Aorta (tissue), 4 donors: ENCODE measurements around the gene VPS4B. TPM values are rescaled to one million over a fixed set of nuclear protein-coding genes. Genes with fewer than 3 reads are reported as not detected.

Experiments used
- polyA plus RNA-seq, 2 donors: library from polyadenylated mRNA; stranded (reverse); fragments of 200-250 nt; gene quantifications; one replicate each; pipeline ENCODE4 v1.2.3, GENCODE V29; 2013
- total RNA-seq, 2 donors: library from RNA; stranded (reverse); fragmentation: NEBNext Ultra II Directional; extraction: Animal tissue kit (Norgen Biotek cat#: 25700); gene quantifications; one replicate each; pipeline ENCODE4 v1.2.1, GENCODE V29; 2021
- donor health status: healthy with polysubstance abuse.
- donor health status: Bipolar disorder and iron deficiency.
- donor health status: DM: no; HTN: no; CAD: no.
- donor health status: DM: yes; HTN: yes; CAD: no.

The VPS4B gene
- total and polyA plus RNA-seq, 4 donors: 22.3 to 58.3 (median 39.8) TPM

Other genes starting within 250 kb of the VPS4B start
- 10 to 100 TPM; 23.7 to 25.4 TPM for gene BCL2, start 102.7 kb downstream of the VPS4B start, total RNA-seq
- 1 to 10 TPM; 2.6 to 4.3 TPM for gene BCL2, start 102.7 kb downstream of the VPS4B start, polyA plus RNA-seq
- gene KDSR, start 55.3 kb downstream of the VPS4B start, total RNA-seq: 10 to 100 TPM; 74.3 to 91.0 TPM
- 10 to 100 TPM; 24.4 to 26.6 TPM for gene KDSR, start 55.3 kb downstream of the VPS4B start, polyA plus RNA-seq
- not detected for gene SERPINB5, start 54.5 kb upstream of the VPS4B start, total RNA-seq
- gene SERPINB5, start 54.5 kb upstream of the VPS4B start, polyA plus RNA-seq: 1 to 10 TPM in 1 of 2 donors, under 1 TPM in 1; 0.10 to 2.3 TPM
- gene SERPINB12, start 119.9 kb upstream of the VPS4B start, total RNA-seq: not detected
- gene SERPINB12, start 119.9 kb upstream of the VPS4B start, polyA plus RNA-seq: not detected
- not detected for gene SERPINB13, start 164.9 kb upstream of the VPS4B start, total RNA-seq
- gene SERPINB13, start 164.9 kb upstream of the VPS4B start, polyA plus RNA-seq: under 1 TPM in 1 of 2 donors, not detected in 1; 0.15 TPM
- gene SERPINB4, start 221.8 kb upstream of the VPS4B start, total RNA-seq: not detected
- under 1 TPM in 1 of 2 donors, not detected in 1; 0.08 TPM for gene SERPINB4, start 221.8 kb upstream of the VPS4B start, polyA plus RNA-seq
- not detected for gene SERPINB3, start 239.4 kb upstream of the VPS4B start, total RNA-seq
- under 1 TPM in 1 of 2 donors, not detected in 1; 0.51 TPM for gene SERPINB3, start 239.4 kb upstream of the VPS4B start, polyA plus RNA-seq